GM18511 (cell line): ENCODE data around the gene GPC6.
"Not testable (repeated sequence)": the region's sequence is repeated elsewhere in the genome, so short reads cannot be mapped to it uniquely, and the experiment has no call there.

Experiments used
- ATAC-seq: cut with Tn5 transposase; IDR thresholded peaks from one replicate; pipeline ENCODE4 v1.9.1; 2021; ENCODE audit warnings: mild to moderate bottlenecking, moderate library complexity; ENCODE audit not compliant: unreplicated experiment

GPC6 gene

DNA sequence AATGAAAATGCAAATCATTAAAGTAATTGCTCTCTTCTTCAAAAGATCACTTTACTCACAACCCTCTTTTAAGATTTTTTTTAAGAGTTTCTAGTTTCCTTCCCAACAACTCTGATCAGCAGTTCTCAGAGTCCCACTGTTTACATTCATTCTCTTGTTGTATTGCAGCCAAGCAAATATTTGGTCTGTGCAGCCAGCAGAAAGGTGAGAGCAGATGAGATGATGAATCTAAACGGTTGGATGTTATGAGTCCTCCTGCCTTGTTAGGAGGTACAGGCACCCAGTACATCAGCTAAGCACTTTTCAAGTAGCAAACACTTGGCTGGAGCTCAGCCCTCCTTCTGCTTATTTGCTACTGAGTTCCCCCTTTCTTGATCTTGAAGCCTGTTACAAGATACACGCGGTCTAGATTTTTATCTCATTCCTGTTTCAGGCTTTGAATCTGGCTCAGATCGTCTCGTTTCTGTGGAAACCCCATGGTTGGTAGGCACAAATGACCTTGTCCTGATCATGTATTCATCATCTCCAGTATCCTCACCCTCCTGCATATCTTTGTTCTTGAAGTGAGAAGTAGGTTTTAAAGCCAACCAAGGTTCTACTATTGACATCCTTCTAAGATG, 952.1 kb downstream of the GPC6 start:
- ATAC-seq, result no peak

- ATAC-seq, result peak; percentile 70
Measured at GRCh38 chr13:94181461-94182107, 955.0 kb downstream of the GPC6 start.

DNA sequence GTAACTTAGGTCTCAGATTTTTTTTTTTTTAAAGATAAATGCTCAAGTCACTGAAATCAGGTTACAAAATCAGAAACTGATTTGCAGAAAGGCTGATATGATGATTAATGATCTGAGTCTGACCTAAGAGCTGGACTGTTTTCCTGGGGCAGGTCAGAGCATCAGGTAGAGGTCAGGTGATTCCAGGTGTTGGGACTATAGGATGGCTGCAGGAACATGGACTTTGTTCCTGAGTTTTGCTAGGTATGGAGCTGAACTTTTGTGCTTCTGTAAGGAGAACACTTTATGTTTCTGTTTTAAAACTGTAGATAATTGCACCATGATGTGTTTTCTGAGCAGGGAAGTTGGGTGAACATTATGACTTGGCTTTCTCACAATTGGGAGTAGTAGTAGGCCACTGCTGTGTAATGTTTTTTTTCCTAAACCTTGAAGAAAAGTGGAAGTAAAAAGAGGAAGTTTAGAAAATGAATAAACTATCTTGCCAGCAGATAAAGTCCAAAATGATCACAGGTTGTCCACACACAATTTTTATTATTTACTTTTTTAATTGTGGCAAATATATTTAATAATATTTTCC, 955.7 kb downstream of the GPC6 start:
- no peak for ATAC-seq

DNA sequence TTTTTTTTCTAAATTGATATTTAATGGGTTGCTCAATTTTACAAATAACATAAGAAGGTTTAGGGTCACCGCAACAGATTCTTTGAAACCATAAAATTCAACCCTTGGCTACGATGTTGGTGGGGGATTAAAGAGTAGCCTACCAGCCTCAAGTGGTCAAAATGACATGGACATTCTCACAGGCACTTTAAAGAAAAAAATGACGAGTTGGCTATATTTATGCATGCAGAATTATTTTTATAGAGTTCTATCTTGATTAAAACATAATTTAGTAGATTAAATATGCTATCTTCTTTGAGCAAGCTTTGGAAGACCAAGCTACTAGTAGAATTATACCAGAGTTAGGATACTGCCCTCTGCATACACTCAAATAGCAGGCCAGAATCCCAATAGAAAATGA, 959.9 kb downstream of the GPC6 start:
- ATAC-seq, result no peak

DNA sequence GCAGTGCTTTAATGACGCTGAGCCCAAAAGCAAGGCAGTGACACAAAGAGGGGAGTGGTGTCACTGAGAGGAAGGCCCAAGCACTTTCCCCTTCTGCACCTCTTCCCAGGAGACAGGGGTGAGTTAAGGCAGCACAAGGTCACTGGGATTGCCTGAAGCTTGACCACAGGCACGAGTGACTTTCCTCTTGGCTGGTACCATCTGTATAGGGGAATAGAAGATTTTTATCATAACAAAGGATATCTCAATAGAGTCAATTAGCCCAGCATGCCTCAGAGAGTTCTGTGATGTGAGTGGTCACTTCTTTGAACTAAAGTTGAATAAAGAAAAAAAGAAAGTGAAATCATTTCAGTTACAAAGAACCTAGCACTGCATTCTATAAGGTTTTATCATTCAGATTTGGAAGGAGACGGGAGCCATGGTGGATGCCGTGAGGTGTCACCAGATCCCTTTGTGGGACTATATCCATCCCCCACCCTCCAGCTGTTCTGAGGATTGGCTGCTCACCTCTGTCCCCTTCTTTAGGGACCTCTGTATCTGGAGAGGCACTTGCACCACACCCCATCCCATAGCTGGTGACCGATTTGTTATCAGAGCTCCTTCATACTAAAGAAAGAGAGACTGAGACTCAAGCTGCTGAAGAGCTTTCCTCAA, 961.7 kb downstream of the GPC6 start:
- ATAC-seq, result no peak

GRCh38 chr13:94192431-94192975, 965.9 kb downstream of the GPC6 start:
- no peak for ATAC-seq

- no peak for ATAC-seq
Measured at GRCh38 chr13:94195715-94196114, 969.1 kb downstream of the GPC6 start.

GRCh38 chr13:94196413-94196812, 969.8 kb downstream of the GPC6 start:
- no peak for ATAC-seq

DNA sequence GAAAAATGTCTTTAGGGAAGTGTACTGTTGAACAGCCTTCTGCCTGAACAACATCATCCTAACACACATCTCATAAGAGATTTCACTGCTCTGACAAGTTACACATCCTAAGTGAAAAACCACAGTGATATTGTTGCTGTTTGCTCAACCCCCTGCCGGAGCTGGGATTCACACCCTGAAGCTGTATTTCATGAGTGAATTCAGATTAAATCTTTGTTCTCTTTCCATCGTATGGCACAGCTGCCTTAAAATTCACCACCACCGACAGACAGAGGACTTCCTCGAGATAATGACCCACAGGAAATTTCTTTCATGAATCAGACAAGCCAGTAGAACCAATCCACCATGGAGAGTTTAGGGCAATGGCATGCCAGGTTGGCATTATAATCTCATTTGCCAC, 972.1 kb downstream of the GPC6 start:
- ATAC-seq, result no peak

DNA sequence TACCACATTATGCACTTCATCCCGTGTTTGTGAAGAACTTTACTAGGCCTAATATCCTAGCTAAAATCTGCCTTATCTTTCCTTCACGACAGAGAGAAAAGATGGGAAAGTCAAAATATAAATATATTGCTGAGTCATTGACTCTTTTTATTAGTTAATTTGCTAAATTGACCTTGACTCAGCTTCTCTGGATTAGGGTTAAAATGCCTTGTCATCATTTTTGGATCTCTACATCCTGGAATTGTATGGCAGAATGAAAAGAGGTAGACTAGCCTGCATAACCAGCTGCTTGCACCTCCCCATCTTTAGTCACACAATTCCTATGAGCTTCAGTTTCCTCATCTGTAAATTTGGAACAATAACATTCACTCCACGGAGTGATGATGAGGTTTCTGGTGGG, 972.5 kb downstream of the GPC6 start:
- no peak for ATAC-seq

- ATAC-seq, result no peak
Measured at GRCh38 chr13:94201022-94201421, 974.4 kb downstream of the GPC6 start.

- ATAC-seq, result no peak
Measured at GRCh38 chr13:94204163-94204562, 977.6 kb downstream of the GPC6 start.

DNA sequence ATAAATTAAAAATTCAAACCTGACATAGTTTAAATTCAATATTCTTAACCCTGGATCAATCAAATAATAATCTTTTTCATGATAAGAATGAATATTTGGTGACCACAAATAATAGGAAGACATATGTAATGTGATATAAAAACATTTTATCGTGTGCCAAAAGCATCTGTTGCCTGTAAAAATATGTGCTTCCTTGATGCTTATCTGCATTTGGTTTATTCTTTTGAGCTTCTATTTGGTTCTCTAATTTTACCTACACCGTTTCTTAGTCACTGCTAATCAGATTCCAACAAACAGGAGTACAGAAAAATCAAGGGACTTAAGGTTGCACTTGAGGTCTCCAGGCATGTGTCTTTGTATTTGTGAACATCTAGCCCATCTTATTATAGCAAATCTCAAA, 978.3 kb downstream of the GPC6 start:
- ATAC-seq, result no peak

GRCh38 chr13:94205896-94206295, 979.3 kb downstream of the GPC6 start:
- no peak for ATAC-seq

DNA sequence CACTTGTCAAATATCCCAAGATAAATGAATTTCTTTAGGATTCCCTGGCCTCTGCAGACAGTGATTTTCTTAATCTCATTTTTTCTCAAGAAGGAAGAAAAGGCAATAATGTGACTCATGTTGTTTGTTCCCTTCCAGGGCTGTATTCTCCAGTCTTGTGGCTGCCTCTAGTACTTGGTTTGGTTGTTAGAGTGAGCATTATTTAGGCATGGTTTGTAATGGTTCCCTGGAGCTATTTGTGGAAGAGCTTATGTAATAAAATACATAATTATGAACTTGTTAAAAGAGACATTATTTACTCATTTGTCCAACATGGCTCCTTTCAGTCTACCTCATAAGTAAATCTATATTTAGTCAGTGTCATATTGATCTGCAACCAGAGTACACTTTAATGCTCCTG, 982.5 kb downstream of the GPC6 start:
- ATAC-seq, result no peak

- ATAC-seq, result not testable (repeated sequence)
Measured at GRCh38 chr13:94209913-94210312, 983.3 kb downstream of the GPC6 start.

DNA sequence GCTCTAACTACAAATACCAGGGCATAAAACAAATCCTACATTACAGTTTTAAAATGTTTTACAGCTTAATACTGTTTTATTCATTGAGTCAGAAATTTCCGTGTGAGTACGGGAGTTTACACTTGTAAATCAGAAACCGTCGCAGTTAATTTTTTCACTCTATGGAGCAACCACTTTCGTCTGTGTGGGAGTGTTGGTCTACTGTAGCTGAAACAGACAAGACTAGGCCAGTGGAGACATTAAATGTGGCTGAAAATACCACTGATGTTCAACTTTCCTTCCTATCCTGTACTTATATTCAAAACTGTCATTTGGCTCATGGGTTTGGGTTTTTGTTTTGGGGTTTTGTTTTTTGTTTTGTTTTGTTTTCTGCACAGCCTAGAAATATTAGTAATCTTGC, 984.2 kb downstream of the GPC6 start:
- ATAC-seq, result no peak

GRCh38 chr13:94212196-94212595, 985.6 kb downstream of the GPC6 start:
- ATAC-seq, result no peak

DNA sequence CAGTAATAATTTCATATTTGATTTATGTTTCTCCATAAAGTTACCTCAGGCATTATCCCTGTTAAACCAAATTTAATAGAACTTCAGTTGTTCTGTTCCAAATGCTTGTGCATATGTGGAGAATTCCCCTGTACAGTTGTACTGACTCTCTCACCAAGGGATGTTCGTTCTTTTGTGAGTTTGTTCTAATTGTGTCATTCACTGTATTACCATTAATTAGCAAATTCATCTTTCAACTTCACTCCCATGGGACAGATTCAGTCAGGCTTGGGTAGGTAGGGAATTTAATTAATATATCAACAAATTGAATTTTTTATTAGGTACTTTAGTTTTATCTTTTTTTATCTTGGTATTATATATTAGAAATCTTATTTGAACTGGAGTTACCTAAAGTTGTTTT, 987.5 kb downstream of the GPC6 start:
- ATAC-seq, result no peak

DNA sequence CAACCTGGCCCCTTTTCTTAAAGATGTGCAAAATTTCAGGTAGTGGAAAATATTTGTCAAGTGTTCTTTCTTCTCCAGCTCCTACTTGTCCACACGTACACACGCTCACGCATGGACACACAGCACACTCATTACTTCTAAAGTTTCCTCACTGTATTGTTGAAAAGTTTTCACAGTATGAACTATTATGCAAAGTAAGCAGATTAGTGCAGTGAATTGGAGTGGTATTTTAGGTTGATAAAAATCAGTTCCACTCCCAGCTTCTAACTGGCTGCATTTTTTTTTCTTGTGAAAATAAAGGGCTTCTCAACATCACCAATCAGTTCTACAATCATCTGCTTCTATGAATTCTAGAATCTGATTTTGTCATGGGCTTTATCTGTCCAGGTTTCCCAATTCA, 988.4 kb downstream of the GPC6 start:
- no peak for ATAC-seq

DNA sequence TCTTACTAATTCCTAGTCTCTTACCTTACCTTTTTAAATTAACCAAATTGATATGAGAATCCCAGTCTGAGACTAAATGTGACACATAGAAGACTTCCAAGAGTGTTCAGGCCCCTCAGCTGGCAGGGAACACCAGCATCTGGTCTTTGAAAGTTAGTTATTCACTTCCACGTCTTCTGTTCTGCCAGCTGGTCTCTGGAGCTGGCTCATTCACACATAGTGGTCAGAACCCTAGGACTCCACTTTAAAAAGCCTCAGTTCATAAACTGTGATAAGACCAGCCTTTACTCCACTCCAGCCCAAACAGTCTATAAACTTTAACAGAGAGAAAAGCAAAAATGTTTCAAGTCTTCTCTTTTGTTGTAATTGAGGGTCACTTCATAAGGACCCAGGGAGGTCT, 989.9 kb downstream of the GPC6 start:
- no peak for ATAC-seq

GRCh38 chr13:94217370-94217769, 990.8 kb downstream of the GPC6 start:
- ATAC-seq, result no peak
